Skeletal muscle cell (primary cell): ENCODE results near the gene PIEZO2.
"Not testable (repeated sequence)": the region's sequence is repeated elsewhere in the genome, so short reads cannot be mapped to it uniquely, and the experiment has no call there.

Experiments used
- DNase-seq: peaks from one replicate; pipeline ENCODE4 v3.0.0-alpha.2; 2010; ENCODE audit warnings: low read depth
- H3K4me3 ChIP-seq: 2 replicates; pipeline ENCODE4 v1.5.1; 2011; ENCODE audit warnings: low read depth, mild to moderate bottlenecking, control low read depth, low read length, moderate library complexity

Gene PIEZO2

GRCh38 chr18:10922712-10923111 lies 226.7 kb downstream of the PIEZO2 start:
- not testable (repeated sequence) for H3K4me3 ChIP-seq, DNase-seq

- H3K4me3 ChIP-seq, DNase-seq: not testable (repeated sequence)
Measured at GRCh38 chr18:10920309-10920708, 229.1 kb downstream of the PIEZO2 start.

- H3K4me3 ChIP-seq: no peak overlapping the region
- DNase-seq: no peak
Measured at GRCh38 chr18:10919851-10920250, 229.5 kb downstream of the PIEZO2 start.

GRCh38 chr18:10916865-10917264 lies 232.5 kb downstream of the PIEZO2 start:
- no peak overlapping the region for H3K4me3 ChIP-seq
- DNase-seq: no peak

GRCh38 chr18:10916387-10916786 lies 233.0 kb downstream of the PIEZO2 start:
- H3K4me3 ChIP-seq: no peak overlapping the region
- DNase-seq: no peak

- DNase-seq, H3K4me3 ChIP-seq: not testable (repeated sequence)
Measured at GRCh38 chr18:10915748-10916147, 233.6 kb downstream of the PIEZO2 start.

- not testable (repeated sequence) for DNase-seq, H3K4me3 ChIP-seq
Measured at GRCh38 chr18:10914610-10915009, 234.8 kb downstream of the PIEZO2 start.

- no peak for DNase-seq
- H3K4me3 ChIP-seq: no peak overlapping the region
Measured at GRCh38 chr18:10913919-10914318, 235.4 kb downstream of the PIEZO2 start.

GRCh38 chr18:10912790-10913545 lies 236.4 kb downstream of the PIEZO2 start:
- DNase-seq: peak; percentile 79
- H3K4me3 ChIP-seq: no peak overlapping the region

- no peak for DNase-seq
- no peak overlapping the region for H3K4me3 ChIP-seq
Measured at GRCh38 chr18:10909724-10910123, 239.6 kb downstream of the PIEZO2 start.

- no peak overlapping the region for H3K4me3 ChIP-seq
- no peak for DNase-seq
Measured at GRCh38 chr18:10908760-10909159, 240.6 kb downstream of the PIEZO2 start.

- H3K4me3 ChIP-seq: no peak overlapping the region
- DNase-seq: no peak
Measured at GRCh38 chr18:10907749-10908148, 241.6 kb downstream of the PIEZO2 start.

GRCh38 chr18:10901329-10901728 lies 248.0 kb downstream of the PIEZO2 start:
- H3K4me3 ChIP-seq: no peak overlapping the region
- no peak for DNase-seq

- DNase-seq: no peak
- no peak overlapping the region for H3K4me3 ChIP-seq
Measured at GRCh38 chr18:10900435-10900834, 248.9 kb downstream of the PIEZO2 start.

GRCh38 chr18:10899481-10899880 lies 249.9 kb downstream of the PIEZO2 start:
- H3K4me3 ChIP-seq: no peak overlapping the region
- no peak for DNase-seq

GRCh38 chr18:10898417-10898974 lies 250.9 kb downstream of the PIEZO2 start:
- DNase-seq: no peak
- no peak overlapping the region for H3K4me3 ChIP-seq

- H3K4me3 ChIP-seq: no peak overlapping the region
- DNase-seq: no peak
Measured at GRCh38 chr18:10896851-10897250, 252.5 kb downstream of the PIEZO2 start.

- DNase-seq: no peak
Measured at GRCh38 chr18:10895976-10896375, 253.4 kb downstream of the PIEZO2 start.

GRCh38 chr18:10894501-10894900 lies 254.9 kb downstream of the PIEZO2 start:
- DNase-seq: no peak
- no peak overlapping the region for H3K4me3 ChIP-seq

More at GRCh38 chr18:10895976-10896375, 253.4 kb downstream of the PIEZO2 start:
- no peak overlapping the region for H3K4me3 ChIP-seq

- no peak for DNase-seq
- H3K4me3 ChIP-seq: no peak overlapping the region
Measured at GRCh38 chr18:10893761-10894160, 255.6 kb downstream of the PIEZO2 start.

- DNase-seq: no peak
- H3K4me3 ChIP-seq: no peak overlapping the region
Measured at GRCh38 chr18:10893196-10893595, 256.2 kb downstream of the PIEZO2 start.
